COLO668 (cell line): ENCODE data around the gene TFAP2B.

ENCODE experiments used
- DNase-seq: peaks from one replicate; lab custom pipeline; 2025; ENCODE audit not compliant: unreplicated experiment; lab: John Stamatoyannopoulos, UW

TFAP2B gene

GRCh38 chr6:50818673-50819072 lies at the start of gene TFAP2B:
Gene TFAP2B, plus strand, starts transcription at chr6:50818871. Its CDS starts 21 bp downstream, at chr6:50818892.
- DNase-seq = no peak

DNA sequence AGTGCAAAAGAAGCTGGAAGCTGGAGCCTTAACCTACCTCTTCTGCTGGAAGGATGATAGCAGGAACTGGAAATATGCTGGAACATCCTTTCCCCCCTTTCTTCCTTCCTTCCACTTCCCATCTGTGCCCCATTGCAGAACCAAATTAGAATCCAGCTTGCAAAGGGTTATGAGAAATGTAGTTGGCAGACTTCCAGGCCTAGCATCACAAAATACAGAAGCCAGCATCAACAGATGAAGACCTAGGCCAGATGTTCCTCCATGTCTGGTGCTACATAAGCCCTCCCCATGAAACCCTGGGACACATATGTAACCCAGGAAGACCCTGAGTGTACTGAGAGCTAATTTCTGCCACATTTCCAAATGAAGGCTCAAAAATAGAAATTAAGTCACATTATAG lies 40.0 kb upstream of the TFAP2B start:
- no peak for DNase-seq

- no peak for DNase-seq
Observed at GRCh38 chr6:50780382-50780781, 38.3 kb upstream of the TFAP2B start.

GRCh38 chr6:50785921-50786320 lies 32.8 kb upstream of the TFAP2B start:
- DNase-seq = no peak

GRCh38 chr6:50791900-50792508 lies 26.7 kb upstream of the TFAP2B start:
- peak; percentile 1 for DNase-seq

DNA sequence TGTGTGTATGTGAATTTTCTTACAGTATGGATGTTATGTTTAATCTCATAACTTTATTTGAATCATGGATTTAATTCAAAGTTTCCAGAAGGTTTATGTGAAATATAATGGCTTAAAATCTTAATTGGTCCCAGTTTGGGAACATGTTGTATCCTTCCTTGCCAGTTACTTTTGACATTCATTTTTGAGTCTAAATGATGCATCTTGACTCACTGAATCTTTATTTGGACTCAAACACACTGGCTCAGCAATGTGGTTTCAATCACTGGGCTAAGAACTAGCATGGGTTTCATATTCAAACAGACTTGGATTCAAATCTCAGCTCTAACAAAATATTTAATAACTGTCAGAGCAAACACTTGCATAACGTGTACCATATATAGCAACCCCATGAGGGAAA lies 25.9 kb upstream of the TFAP2B start:
- DNase-seq = no peak

- no peak for DNase-seq
Observed at GRCh38 chr6:50795574-50795973, 23.1 kb upstream of the TFAP2B start.

- DNase-seq = no peak
Observed at GRCh38 chr6:50804283-50804682, 14.4 kb upstream of the TFAP2B start.

DNA sequence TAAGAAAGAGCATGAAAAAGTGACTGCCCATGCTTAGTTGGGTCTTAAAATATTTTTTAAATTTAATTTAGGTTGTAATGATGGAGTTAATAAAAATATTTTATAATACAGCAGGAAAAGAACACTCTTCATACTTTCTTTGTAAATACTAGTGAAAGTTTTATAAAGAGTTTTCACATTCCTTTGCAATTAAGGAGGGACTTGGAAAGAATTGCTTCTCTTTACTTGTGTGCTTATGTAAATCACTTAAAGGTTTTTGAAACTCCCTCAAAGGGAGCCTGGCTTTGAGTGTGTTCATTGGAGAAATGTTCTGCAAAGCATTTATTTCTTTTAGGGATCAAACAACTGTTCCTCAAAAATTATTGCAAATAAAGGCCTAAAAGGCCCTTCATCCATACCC lies 11.6 kb upstream of the TFAP2B start:
- DNase-seq = no peak

DNA sequence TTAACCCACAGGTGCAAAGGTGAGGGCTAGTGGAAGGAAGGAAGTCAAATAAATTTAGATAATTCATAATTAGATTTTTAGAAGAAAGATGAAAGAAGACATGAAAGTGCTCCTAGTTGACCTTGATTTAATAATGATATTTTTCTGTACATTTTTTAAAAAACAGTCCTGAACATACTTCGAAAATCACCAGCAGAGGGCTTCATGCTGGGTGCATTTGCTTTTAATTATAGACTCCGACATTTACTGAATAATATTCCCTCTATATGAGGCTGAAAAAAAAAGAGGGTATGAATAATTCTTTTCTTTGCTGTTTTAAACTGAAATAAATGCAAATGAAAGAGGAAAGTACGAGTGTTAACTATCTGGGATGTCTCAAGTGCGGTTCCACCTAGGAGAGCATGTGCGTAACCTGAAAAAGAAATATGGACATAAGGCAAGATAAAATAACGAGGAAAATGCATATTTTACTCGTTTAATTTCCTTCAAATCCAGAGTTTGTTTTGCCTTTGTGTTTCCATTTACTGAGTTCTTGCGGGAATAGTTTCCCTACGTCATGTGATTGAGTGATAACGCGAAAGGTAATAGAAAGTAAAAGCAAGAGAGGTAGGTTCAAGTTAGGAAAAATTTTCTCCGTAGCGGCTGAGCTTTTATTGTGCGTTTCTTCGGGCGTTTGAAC lies 3.1 kb upstream of the TFAP2B start:
- DNase-seq = no peak

DNA sequence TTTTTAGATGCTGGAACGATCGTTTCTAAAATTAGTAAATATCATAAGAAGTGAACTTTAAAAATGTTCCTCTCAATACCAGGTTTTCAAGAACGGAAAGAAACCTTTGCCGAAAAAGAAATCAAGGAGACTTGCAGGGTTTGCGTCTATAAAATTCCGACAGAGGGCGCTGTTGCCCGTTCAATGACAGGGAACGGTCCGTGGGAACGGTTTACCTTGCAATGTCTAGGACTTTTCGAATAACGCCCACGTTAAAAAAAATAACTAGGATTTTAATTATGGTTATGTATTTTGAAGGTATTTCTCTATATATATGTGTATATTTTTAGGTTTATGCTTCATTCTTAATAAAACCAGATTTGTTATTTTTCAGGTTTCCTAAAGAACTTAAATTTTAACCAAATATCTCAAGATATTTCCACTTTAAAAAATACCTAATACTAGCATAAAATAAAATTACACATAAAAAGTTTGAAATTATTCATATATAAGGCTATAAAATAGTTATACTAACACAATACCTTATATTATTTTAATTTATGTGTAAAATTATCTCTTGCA lies 2.5 kb upstream of the TFAP2B start:
- peak; percentile 68 for DNase-seq

GRCh38 chr6:50816947-50817645 lies 1.6 kb upstream of the TFAP2B start:
- DNase-seq = no peak

GRCh38 chr6:50817646-50817950 lies 1.1 kb upstream of the TFAP2B start:
- no peak for DNase-seq

- DNase-seq = no peak
Observed at GRCh38 chr6:50818020-50818419, 651 bp upstream of the TFAP2B start.

GRCh38 chr6:50819466-50819903 lies 814 bp downstream of the TFAP2B start:
- peak; percentile 65 for DNase-seq

GRCh38 chr6:50819904-50820868 lies 1.5 kb downstream of the TFAP2B start:
- peak; percentile 11 for DNase-seq

GRCh38 chr6:50820869-50821264 lies 2.2 kb downstream of the TFAP2B start:
- no peak for DNase-seq

GRCh38 chr6:50821441-50822077 lies 2.9 kb downstream of the TFAP2B start:
- DNase-seq = no peak

GRCh38 chr6:50822078-50822476 lies 3.4 kb downstream of the TFAP2B start:
- DNase-seq = peak; percentile 5

DNA sequence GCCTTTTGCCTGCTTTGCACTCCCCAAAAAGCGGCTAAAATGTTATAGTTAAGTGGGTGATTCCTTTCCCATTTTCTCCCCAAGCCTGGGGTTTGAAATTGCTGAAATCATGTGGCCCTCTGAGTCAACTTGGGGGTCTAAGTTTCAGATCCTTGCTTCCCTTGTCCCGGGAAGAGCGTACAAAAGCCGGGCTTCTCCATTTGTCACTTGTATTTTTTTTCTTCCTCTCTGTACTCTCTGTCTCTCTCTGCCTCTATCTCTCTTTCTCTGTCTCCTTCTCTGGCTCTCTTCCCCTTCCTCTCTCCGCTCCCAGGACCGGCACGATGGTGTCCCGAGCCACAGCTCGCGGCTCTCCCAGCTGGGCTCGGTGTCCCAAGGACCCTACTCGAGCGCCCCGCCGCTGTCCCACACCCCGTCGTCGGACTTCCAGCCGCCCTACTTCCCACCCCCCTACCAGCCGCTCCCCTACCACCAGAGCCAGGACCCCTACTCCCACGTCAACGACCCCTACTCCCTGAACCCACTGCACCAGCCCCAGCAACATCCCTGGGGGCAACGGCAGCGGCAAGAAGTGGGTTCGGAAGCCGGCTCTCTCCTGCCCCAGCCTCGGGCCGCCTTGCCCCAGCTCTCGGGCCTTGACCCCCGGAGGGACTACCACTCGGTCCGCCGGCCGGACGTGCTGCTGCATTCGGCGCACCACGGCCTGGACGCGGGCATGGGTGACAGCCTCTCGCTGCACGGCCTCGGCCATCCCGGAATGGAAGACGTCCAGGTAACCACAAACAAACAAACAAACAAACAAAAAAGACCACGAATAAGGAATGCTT lies 4.6 kb downstream of the TFAP2B start:
- no peak for DNase-seq
